ENCODE data around the gene GALNS. TPM values are rescaled to one million over a fixed set of nuclear protein-coding genes. Genes with fewer than 3 reads are reported as not detected.

Gene GALNS
- total and polyA plus RNA-seq, 2 of the 8 experiments (the other 6 are each of a cell fraction or from before 2014, with no cell fraction given) = 8.9 to 17.8 TPM

DNA sequence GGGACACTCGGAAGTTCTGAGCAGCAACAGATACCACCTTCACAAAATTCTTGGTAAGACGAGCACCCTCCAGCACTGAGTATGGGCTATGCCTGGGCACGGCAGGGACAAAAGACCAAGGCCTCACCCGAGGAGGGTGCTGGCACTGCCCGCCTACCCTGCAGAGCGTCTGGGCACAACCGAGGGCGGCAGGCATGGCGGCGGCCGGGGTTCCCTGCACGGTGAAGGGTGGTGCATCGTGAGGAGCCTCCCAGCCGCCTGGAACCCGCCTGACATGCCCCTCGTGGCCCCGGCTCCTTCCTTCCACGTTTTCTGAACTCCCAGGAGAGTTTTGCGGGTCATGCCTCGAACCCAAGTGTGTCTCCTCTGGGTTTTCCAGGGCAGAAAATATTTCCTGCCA is 18.9 kb downstream of the GALNS start:
- Histone ChIP-seq H2BK120ac (replicated peaks; ENCODE audit: low read depth, low read length) (no peak overlapping the region), H3K18ac (ENCODE audit: extremely low read depth, low read length) (no peak overlapping the region), H2BK20ac (ENCODE audit: low read length) (no peak overlapping the region), H3K9ac (replicated peaks in 1 of 4; ENCODE audit: extremely low read depth in 1 of 4, low read depth in 3 of 4, low read length in 3 of 4) (no peak overlapping the region), H3K27ac (ENCODE audit: low read depth, low read length) (no peak overlapping the region), H3K4me3 (ENCODE audit: extremely low read depth in 1 of 4, insufficient read depth in 2 of 4, low read depth in 3 of 4, low read length in 4 of 4) (no peak overlapping the region), H3K23me2 (ENCODE audit: low read depth, low read length) (no peaks in the 10 kb centered on the region), H3K79me2 (ENCODE audit: control insufficient read depth in 1 of 2, insufficient read depth in 2 of 2, low read length in 2 of 2) (no peaks in the 10 kb centered on the region), H3K56ac (replicated peaks; ENCODE audit: insufficient read length, low read depth, low read length) (no peak overlapping the region), H3K23ac (ENCODE audit: insufficient read length) (no peak overlapping the region), H2BK15ac (ENCODE audit: low read length) (no peak overlapping the region), H3K4me2 (ENCODE audit: insufficient read depth in 1 of 2, low read depth in 2 of 2, low read length in 2 of 2) (no peak overlapping the region), H2AFZ (ENCODE audit: low read length) (no peak overlapping the region), H3K4ac (replicated peaks; ENCODE audit: insufficient read length, low read depth, low read length) (no peak overlapping the region), H4K20me1 (replicated peaks in 1 of 2; ENCODE audit: control insufficient read depth in 1 of 2, insufficient read depth in 2 of 2, low read length in 2 of 2) (no peaks in the 10 kb centered on the region), H3K79me1 (ENCODE audit: low read depth, low read length) (no peaks in the 10 kb centered on the region), H4K91ac (replicated peaks; ENCODE audit: insufficient read length, low read length) (no peak overlapping the region), H3K9me3 (ENCODE audit: insufficient read depth in 2 of 2, low read depth in 1 of 2, low read length in 1 of 2) (no peaks in the 10 kb centered on the region), H3K27me3 (replicated peaks in 1 of 4; ENCODE audit: control insufficient read depth in 3 of 4, extremely low read depth in 1 of 4, insufficient read depth in 3 of 4, low read length in 3 of 4) (no peaks in the 10 kb centered on the region), H2BK5ac (ENCODE audit: low read depth, low read length) (no peak overlapping the region), H4K8ac (ENCODE audit: extremely low read depth, insufficient read depth, low read length) (no peak overlapping the region), H2BK12ac (ENCODE audit: low read depth, low read length) (no peak overlapping the region), H4K5ac (ENCODE audit: insufficient read length, low read depth, low read length) (no peak overlapping the region), H2AK5ac (ENCODE audit: low read depth, low read length) (no peak overlapping the region), H3K36me3 (ENCODE audit: control insufficient read depth in 2 of 4, insufficient read depth in 4 of 4, low read length in 3 of 4) (peaks cover 0 to 7% (median under 1%) of the 10 kb centered on the region in 4 experiments; a peak in 2 of 8 replicates), H3K4me1 (replicated peaks in 1 of 4; ENCODE audit: control insufficient read depth in 3 of 4, insufficient read depth in 4 of 4, low read length in 3 of 4) (no peaks in the 10 kb centered on the region), H3K14ac (ENCODE audit: insufficient read length) (no peak overlapping the region)
- 95% methylated on average over 20 of the region's 20 CpGs; no CpG with 5 or more reads in 1 of the 2 experiments for WGBS, 2 experiments (ENCODE audit: extremely low coverage in 1 of 2, insufficient coverage in 1 of 2, insufficient read length in 1 of 2, insufficient replicate concordance in 2 of 2, low coverage in 1 of 2, low lambda C conversion rate in 2 of 2, missing lambda C conversion rate in 1 of 2)
- ChIA-PET CTCF (ENCODE audit: partially characterized antibody) (interaction anchor here (1.1 kb wide), 1 partner anchor 10 kb away, joined by 4 read pairs; no protein-coding TSS in a partner anchor), POLR2A (ENCODE audit: partially characterized antibody) (interaction anchor here (1.8 kb wide), 1 partner anchor 33 kb away, joined by 5 read pairs; no protein-coding TSS in a partner anchor)
- FAIRE-seq = no peak
- no peak for DNase-seq (ENCODE audit: low read depth in 1 of 2, low spot score in 2 of 2)
- TF ChIP-seq JUND (IDR thresholded peaks at IDR 0.05; ENCODE audit: low read length) (no peak), HDAC2 (IDR thresholded peaks at IDR 0.05; ENCODE audit: borderline replicate concordance in 1 of 2, low read depth in 2 of 2, low read length in 2 of 2) (no peak), CEBPB (IDR thresholded peaks at IDR 0.05; ENCODE audit: low read depth, low read length) (no peak), CTCF (IDR thresholded peaks at IDR 0.05; ENCODE audit: control extremely low read depth in 1 of 3, insufficient read depth in 1 of 3, low read depth in 1 of 3, low read length in 3 of 3) (no peak), RBBP5 (IDR thresholded peaks at IDR 0.05; ENCODE audit: borderline replicate concordance, low read depth, low read length) (no peak), BCL11A (IDR thresholded peaks at IDR 0.05; ENCODE audit: low read depth in 2 of 2, low read length in 2 of 2) (no peak), RAD21 (IDR thresholded peaks at IDR 0.05 in 1 of 2, conservative IDR thresholded peaks at IDR 0.05 in 1 of 2; ENCODE audit: low read depth in 2 of 2, low read length in 2 of 2) (no peak), ZNF274 (IDR thresholded peaks at IDR 0.05; ENCODE audit: borderline replicate concordance, extremely low read depth, low read length) (no peak), SIN3A (conservative IDR thresholded peaks at IDR 0.05 in 1 of 2, IDR thresholded peaks at IDR 0.05 in 1 of 2; ENCODE audit: low read depth in 1 of 2, low read length in 2 of 2) (no peak), SIX5 (IDR thresholded peaks at IDR 0.05; ENCODE audit: low read depth, low read length) (no peak), CBX5 (IDR thresholded peaks at IDR 0.05; ENCODE audit: low read depth, low read length) (no peak)
